OCI-LY3 (cell line): ENCODE measurements around the gene ASTN2.

Experiments used
- EZH2phosphoT487 ChIP-seq: fragments of 200-600 bp; shearing (Covaris generic); IDR thresholded peaks from 2 replicates; pipeline ENCODE4 v1.6.1; 2018; ENCODE audit warnings: antibody characterized with exemption, mixed run types, low read depth
- TF ChIP-seq, protein P1 (sequence below): fragments of 200-600, 300-600 bp; sonication (generic); IDR thresholded peaks from 2 replicates; pipeline ENCODE4 v1.5.1; 2014; ENCODE audit warnings: antibody characterized with exemption, low read length, low read depth

DNA sequence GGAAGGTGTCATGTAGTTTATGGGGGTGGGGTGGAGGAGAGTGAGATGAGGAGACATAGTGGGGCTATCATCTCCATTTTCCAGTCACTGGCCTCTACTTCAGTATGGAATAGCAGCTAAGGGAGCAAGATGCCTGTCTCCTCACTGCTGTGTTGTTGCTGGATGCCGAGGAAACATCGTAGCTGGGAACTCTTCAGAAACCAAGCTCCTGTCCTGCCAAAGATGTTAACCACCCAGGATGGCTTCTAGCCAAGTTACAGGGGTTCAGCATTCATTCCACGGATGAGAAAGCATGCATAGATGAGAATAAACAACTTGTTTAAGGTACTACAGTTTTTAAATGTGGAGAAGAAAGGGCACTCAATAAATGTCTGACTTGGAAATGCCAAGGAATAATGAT is 226.5 kb downstream of the ASTN2 start:
- TF ChIP-seq, protein P1, sequence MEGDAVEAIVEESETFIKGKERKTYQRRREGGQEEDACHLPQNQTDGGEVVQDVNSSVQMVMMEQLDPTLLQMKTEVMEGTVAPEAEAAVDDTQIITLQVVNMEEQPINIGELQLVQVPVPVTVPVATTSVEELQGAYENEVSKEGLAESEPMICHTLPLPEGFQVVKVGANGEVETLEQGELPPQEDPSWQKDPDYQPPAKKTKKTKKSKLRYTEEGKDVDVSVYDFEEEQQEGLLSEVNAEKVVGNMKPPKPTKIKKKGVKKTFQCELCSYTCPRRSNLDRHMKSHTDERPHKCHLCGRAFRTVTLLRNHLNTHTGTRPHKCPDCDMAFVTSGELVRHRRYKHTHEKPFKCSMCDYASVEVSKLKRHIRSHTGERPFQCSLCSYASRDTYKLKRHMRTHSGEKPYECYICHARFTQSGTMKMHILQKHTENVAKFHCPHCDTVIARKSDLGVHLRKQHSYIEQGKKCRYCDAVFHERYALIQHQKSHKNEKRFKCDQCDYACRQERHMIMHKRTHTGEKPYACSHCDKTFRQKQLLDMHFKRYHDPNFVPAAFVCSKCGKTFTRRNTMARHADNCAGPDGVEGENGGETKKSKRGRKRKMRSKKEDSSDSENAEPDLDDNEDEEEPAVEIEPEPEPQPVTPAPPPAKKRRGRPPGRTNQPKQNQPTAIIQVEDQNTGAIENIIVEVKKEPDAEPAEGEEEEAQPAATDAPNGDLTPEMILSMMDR = no peak
- no peak for TF ChIP-seq EZH2phosphoT487
